Mesendoderm (in vitro differentiated cells): ENCODE measurements around the gene ORAI2.
"Not testable (repeated sequence)": the region's sequence is repeated elsewhere in the genome, so short reads cannot be mapped to it uniquely, and the experiment has no call there.

ENCODE experiments used
- DNase-seq: peaks from one replicate; pipeline ENCODE4 v3.0.0; 2013
- H2AK5ac ChIP-seq: 2 replicates; pipeline ENCODE4 v1.6.1; 2013; ENCODE audit warnings: low read length, inconsistent platforms
- H2BK120ac ChIP-seq: 2 replicates; pipeline ENCODE4 v1.6.1; 2013; ENCODE audit warnings: low read depth, mild to moderate bottlenecking, low read length, moderate library complexity, mixed read lengths
- H2BK15ac ChIP-seq: replicated peaks from 2 replicates; pipeline ENCODE4 v1.6.1; 2013; ENCODE audit warnings: low read depth, mild to moderate bottlenecking, moderate library complexity
- H2BK5ac ChIP-seq: 2 replicates; pipeline ENCODE4 v1.6.1; 2013; ENCODE audit warnings: low read length, inconsistent platforms
- H3K18ac ChIP-seq: 2 replicates; pipeline ENCODE4 v1.6.1; 2013; ENCODE audit warnings: mild to moderate bottlenecking, low read length, mixed read lengths
- H3K23ac ChIP-seq: one replicate; pipeline ENCODE4 v1.6.1; 2013; ENCODE audit warnings: low read length
- H3K27ac ChIP-seq: 2 replicates; pipeline ENCODE4 v1.5.1; 2013; ENCODE audit warnings: low read depth, mild to moderate bottlenecking, inconsistent platforms, low read length, moderate library complexity
- H3K27me3 ChIP-seq: 2 replicates; pipeline ENCODE4 v1.6.1; 2013; ENCODE audit warnings: low read length, control low read depth, mild to moderate bottlenecking, inconsistent platforms; ENCODE audit not compliant: insufficient read depth, poor library complexity
- H3K36me3 ChIP-seq: 2 replicates; pipeline ENCODE4 v1.6.1; 2013; ENCODE audit warnings: low read length, inconsistent platforms; ENCODE audit not compliant: control insufficient read depth, insufficient read depth
- H3K4ac ChIP-seq: one replicate; pipeline ENCODE4 v1.6.1; 2013; ENCODE audit warnings: low read depth, mild to moderate bottlenecking, low read length, moderate library complexity
- H3K4me1 ChIP-seq: 2 replicates; pipeline ENCODE4 v1.6.1; 2013; ENCODE audit warnings: low read depth, low read length, inconsistent platforms; ENCODE audit not compliant: control insufficient read depth
- H3K4me2 ChIP-seq: 2 replicates; pipeline ENCODE4 v1.6.1; 2013; ENCODE audit warnings: low read length
- H3K4me3 ChIP-seq: 2 replicates; pipeline ENCODE4 v1.5.1; 2013; ENCODE audit warnings: mild to moderate bottlenecking, low read length
- H3K56ac ChIP-seq: one replicate; pipeline ENCODE4 v1.6.1; 2013; ENCODE audit warnings: low read length
- H3K79me1 ChIP-seq: 2 replicates; pipeline ENCODE4 v1.6.1; 2013; ENCODE audit warnings: low read length, inconsistent platforms
- H3K79me2 ChIP-seq: 2 replicates; pipeline ENCODE4 v1.6.1; 2013; ENCODE audit warnings: mild to moderate bottlenecking, low read length; ENCODE audit not compliant: control insufficient read depth, insufficient read depth
- H3K9ac ChIP-seq: 2 replicates; pipeline ENCODE4 v1.6.1; 2013; ENCODE audit warnings: low read length, inconsistent platforms
- H4K5ac ChIP-seq: one replicate; pipeline ENCODE4 v1.6.1; 2013; ENCODE audit warnings: low read length
- H4K8ac ChIP-seq: one replicate; pipeline ENCODE4 v1.6.1; 2013; ENCODE audit warnings: low read depth, mild to moderate bottlenecking, control low read depth, low read length, moderate library complexity
- WGBS: extraction: QIAGEN DNeasy Blood & Tissue Kit; methylation state at CpG from one replicate; pipeline ENCODE4 v1.1.7; 2013; ENCODE audit warnings: low lambda C conversion rate, missing lambda C conversion rate; ENCODE audit not compliant: insufficient coverage; ENCODE audit errors: extremely low coverage; 5-methylcytosine and 5-hydroxymethylcytosine counted together

Gene ORAI2

DNA sequence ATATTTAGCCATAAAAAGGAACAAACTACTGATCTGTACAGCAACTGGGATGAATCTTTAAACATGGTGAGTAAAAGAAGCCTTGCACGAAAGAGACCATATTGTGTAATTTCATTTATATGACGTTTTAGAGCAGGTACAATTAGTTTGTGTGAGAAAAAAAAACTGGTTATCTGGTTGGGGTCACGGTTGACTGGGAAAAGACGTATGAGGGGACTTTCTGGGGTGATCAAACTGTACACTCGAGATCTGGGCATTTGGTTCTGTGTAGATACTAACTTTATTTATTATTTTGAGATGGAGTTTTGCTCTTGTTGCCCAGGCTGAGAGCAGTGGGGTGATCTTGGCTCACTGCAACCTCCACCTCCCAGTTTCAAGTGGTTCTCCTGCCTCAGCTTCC lies 33.0 kb upstream of the ORAI2 start:
- no peak overlapping the region for H3K4me2 ChIP-seq
- no peak overlapping the region for H2BK15ac ChIP-seq
- H3K27me3 ChIP-seq, result no peaks in the 10 kb centered on the region
- H3K9ac ChIP-seq, result no peak overlapping the region
- peaks cover 4% of the 10 kb centered on the region for H3K79me2 ChIP-seq
- no peak overlapping the region for H2BK5ac ChIP-seq
- H4K5ac ChIP-seq, result no peak overlapping the region
- H3K56ac ChIP-seq, result no peak overlapping the region
- no peak overlapping the region for H3K27ac ChIP-seq
- H3K4me1 ChIP-seq, result no peaks in the 10 kb centered on the region
- no peak overlapping the region for H3K18ac ChIP-seq
- no peak overlapping the region for H2BK120ac ChIP-seq
- H4K8ac ChIP-seq, result no peak overlapping the region
- no peak overlapping the region for H3K23ac ChIP-seq
- H3K79me1 ChIP-seq, result peaks cover 1% of the 10 kb centered on the region
- no peak for DNase-seq
- no CpG with 5 or more reads among the region's 5 CpGs for WGBS
- no peak overlapping the region for H3K4ac ChIP-seq
- no peak overlapping the region for H3K4me3 ChIP-seq
- peaks cover 4% of the 10 kb centered on the region for H3K36me3 ChIP-seq
- H2AK5ac ChIP-seq, result no peak overlapping the region

DNA sequence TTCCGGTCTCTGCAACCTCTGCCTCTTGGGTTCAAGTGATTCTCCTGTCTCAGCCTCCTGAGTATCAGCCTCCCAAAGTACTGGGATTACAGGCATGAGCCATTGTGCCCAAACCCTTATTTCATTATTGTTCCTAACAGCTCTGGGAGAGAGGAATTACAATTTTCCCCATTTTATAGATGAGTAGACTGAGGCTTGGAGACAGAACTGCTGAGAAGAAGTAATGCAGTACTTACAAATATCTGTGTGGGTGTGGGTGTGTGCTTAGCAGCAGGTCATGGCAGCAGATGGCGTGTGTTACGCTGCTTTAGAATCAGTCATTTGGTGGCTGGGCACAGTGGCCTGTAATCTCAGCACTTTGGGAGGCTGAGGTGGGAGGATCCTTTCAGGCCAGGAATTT lies 29.8 kb upstream of the ORAI2 start:
- H3K27ac ChIP-seq, result no peak overlapping the region
- no peak overlapping the region for H3K4ac ChIP-seq
- H3K9ac ChIP-seq, result no peak overlapping the region
- H3K18ac ChIP-seq, result no peak overlapping the region
- H3K27me3 ChIP-seq, result no peaks in the 10 kb centered on the region
- no peak overlapping the region for H3K23ac ChIP-seq
- WGBS, result no CpG with 5 or more reads among the region's 3 CpGs
- no peak overlapping the region for H2AK5ac ChIP-seq
- H4K5ac ChIP-seq, result no peak overlapping the region
- H3K4me3 ChIP-seq, result no peak overlapping the region
- no peak overlapping the region for H2BK5ac ChIP-seq
- no peak overlapping the region for H4K8ac ChIP-seq
- peaks cover 10% of the 10 kb centered on the region for H3K36me3 ChIP-seq
- H3K79me2 ChIP-seq, result no peaks in the 10 kb centered on the region
- no peak overlapping the region for H2BK15ac ChIP-seq
- no peak overlapping the region for H3K56ac ChIP-seq
- DNase-seq, result no peak
- H2BK120ac ChIP-seq, result no peak overlapping the region
- no peak overlapping the region for H3K4me2 ChIP-seq
- H3K79me1 ChIP-seq, result no peaks in the 10 kb centered on the region
- H3K4me1 ChIP-seq, result no peaks in the 10 kb centered on the region

DNA sequence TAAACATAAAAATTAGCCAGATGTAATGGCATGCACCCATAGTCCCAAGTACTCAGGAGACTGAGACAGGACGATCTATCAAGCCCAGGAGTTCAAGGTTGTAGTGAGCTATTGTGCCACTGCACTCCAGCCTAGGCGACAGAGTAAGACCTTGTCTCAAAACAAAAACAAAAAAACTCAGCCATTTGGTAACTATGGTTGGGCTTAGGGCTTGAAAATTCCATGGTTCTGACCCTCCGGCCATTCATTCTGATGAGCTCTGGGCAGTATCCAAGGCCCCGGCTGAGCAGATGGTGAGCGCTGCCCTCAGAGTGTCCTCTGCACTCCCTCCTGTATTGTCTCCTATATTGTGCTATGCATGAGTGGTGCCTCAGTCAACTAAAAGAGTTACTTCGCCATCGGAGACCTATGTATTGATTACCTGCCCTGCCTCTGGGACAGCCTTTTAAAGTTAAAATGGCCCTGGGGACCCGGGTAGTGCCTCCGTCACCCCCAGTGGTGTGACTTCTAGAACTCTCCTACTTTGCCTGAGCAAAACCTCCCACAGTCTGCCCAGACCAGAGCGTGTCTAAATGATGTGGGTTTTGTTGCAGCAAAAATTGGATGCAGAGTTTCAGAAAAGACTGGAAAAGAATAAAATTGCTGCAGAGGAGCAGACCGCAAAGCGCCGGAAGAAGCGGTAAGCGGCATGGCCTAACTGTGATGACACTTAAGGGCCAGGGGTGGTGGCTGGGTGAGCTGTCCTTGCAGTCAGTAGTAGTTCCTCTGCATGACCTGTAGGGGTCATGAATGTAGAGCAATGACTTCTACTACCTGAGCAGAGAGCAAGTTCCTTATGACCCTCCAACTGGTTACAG lies 29.1 kb upstream of the ORAI2 start:
- Histone ChIP-seq H3K79me2 (no peaks in the 10 kb centered on the region), H2BK5ac (no peak overlapping the region), H3K4me1 (no peaks in the 10 kb centered on the region), H3K79me1 (no peaks in the 10 kb centered on the region), H2BK15ac (no peak overlapping the region), H3K4me2 (no peak overlapping the region), H3K27ac (no peak overlapping the region), H3K18ac (no peak overlapping the region), H3K9ac (no peak overlapping the region), H3K56ac (no peak overlapping the region), H3K4ac (no peak overlapping the region), H3K23ac (no peak overlapping the region), H4K5ac (no peak overlapping the region), H3K36me3 (peaks cover 9% of the 10 kb centered on the region), H3K4me3 (no peak overlapping the region), H3K27me3 (no peaks in the 10 kb centered on the region), H2BK120ac (no peak overlapping the region), H2AK5ac (no peak overlapping the region), H4K8ac (no peak overlapping the region)
- peak; percentile 86 for DNase-seq
- no CpG with 5 or more reads among the region's 15 CpGs for WGBS

DNA sequence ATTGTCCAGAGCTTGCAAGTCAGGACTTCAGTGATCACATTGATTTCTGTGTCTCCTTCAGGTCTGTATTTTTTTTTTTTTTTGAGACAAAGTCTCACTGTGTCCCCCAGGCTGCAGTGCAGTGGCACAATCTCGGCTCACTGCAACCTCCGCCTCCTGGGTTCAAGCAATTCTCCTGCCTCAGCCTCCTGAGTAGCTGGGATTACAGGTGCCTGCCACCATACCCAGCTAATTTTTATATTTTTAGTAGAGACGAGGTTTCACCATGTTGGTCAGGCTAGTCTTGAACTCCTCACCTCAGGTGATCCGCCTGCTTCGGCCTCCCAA lies 28.6 kb upstream of the ORAI2 start:
- not testable (repeated sequence) for H3K9ac ChIP-seq, H3K56ac ChIP-seq, H3K18ac ChIP-seq, H4K8ac ChIP-seq, H2BK15ac ChIP-seq, H3K4ac ChIP-seq, DNase-seq, H3K36me3 ChIP-seq, H3K79me2 ChIP-seq, H3K27me3 ChIP-seq, H3K4me2 ChIP-seq, H3K27ac ChIP-seq, H2BK5ac ChIP-seq, H3K4me1 ChIP-seq, H3K23ac ChIP-seq, H4K5ac ChIP-seq, H2AK5ac ChIP-seq, H2BK120ac ChIP-seq, H3K4me3 ChIP-seq, H3K79me1 ChIP-seq
- no CpG with 5 or more reads among the region's 5 CpGs for WGBS

DNA sequence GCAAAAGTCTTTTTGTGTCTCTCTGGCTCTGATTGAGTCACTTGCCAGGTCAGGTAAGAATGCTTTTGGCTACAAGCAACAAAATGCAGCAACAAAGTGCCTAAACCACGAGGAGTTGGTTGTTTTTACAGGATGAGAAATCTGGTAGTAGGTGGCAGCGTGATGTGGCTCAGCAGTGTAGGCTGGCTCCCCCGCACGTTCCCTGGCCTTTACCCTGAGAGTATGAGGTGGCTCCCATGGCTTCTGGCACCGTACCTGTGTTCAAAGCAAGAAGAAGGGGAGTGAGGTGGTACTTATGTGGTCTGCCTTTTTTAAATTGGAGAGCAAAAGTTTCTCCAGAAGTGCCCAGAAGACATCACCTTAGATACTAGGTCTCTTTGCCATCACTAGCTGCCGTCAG lies 25.5 kb upstream of the ORAI2 start:
- Histone ChIP-seq H2BK120ac (no peak overlapping the region), H4K8ac (no peak overlapping the region), H3K4ac (no peak overlapping the region), H3K27me3 (no peaks in the 10 kb centered on the region), H3K79me1 (peaks cover 2% of the 10 kb centered on the region), H2AK5ac (no peak overlapping the region), H3K18ac (no peak overlapping the region), H2BK5ac (no peak overlapping the region), H3K56ac (no peak overlapping the region), H3K9ac (no peak overlapping the region), H3K23ac (no peak overlapping the region), H3K4me3 (no peak overlapping the region), H2BK15ac (no peak overlapping the region), H3K36me3 (peaks cover 12% of the 10 kb centered on the region), H4K5ac (no peak overlapping the region), H3K4me2 (no peak overlapping the region), H3K4me1 (no peaks in the 10 kb centered on the region), H3K79me2 (no peaks in the 10 kb centered on the region), H3K27ac (no peak overlapping the region)
- WGBS, result no CpG with 5 or more reads among the region's 6 CpGs
- DNase-seq, result no peak

DNA sequence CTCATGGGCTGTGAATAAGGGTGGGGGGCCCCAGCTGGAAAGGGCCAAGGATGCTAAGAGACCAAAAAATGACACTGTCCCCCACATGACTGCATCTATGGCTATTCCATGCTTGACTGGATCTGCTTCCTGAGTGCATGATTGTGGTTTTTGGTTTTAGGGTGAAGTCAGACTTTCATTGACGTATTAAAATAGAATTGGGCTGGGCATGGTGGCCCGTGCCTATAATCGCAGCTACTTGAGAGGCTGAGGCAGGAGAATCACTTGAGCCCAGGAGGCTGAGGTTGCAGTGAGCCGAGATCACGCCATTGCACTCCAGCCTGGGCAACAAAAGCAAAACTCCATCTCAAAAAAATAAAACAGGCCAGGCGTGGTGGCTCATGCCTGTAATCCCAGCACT lies 24.8 kb upstream of the ORAI2 start:
- H3K56ac ChIP-seq, result not testable (repeated sequence)

More for the DNA sequence above, 24.8 kb upstream of the ORAI2 start:
- not testable (repeated sequence) for H3K79me2 ChIP-seq, H4K8ac ChIP-seq, H2BK120ac ChIP-seq, H3K9ac ChIP-seq, H3K4me1 ChIP-seq, H2AK5ac ChIP-seq, DNase-seq, H2BK5ac ChIP-seq, H3K23ac ChIP-seq, H3K18ac ChIP-seq, H3K27me3 ChIP-seq, H3K79me1 ChIP-seq, H2BK15ac ChIP-seq, H3K4me3 ChIP-seq, H3K27ac ChIP-seq, H3K4ac ChIP-seq, H4K5ac ChIP-seq, H3K4me2 ChIP-seq
- peaks cover 12% of the 10 kb centered on the region for H3K36me3 ChIP-seq
- WGBS, result no CpG with 5 or more reads among the region's 6 CpGs
